ENCODE data around the gene TMEM196.

The TMEM196 gene

DNA sequence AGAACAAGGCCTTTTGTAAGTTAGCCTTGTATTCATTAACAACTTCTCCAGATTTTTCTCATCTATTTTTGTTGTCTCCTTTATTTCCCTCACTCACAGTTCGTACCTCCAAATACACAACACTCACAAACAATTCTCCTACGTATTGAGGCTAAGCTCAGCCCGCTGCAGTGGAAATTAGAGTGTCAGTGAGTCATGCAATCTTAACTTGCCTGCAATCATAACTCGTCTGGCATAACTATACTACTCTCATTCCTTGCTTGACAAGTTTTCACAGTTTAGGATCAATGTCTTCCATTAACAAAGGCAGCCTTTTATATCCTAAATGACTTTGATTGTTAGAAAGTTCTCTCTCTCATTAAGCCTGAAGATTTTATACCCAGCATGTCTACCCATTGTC is 23.8 kb downstream of the TMEM196 start:
- peak; percentile 41 for DNase-seq (ENCODE audit: low read depth, low spot score)
- TF ChIP-seq, protein P1, sequence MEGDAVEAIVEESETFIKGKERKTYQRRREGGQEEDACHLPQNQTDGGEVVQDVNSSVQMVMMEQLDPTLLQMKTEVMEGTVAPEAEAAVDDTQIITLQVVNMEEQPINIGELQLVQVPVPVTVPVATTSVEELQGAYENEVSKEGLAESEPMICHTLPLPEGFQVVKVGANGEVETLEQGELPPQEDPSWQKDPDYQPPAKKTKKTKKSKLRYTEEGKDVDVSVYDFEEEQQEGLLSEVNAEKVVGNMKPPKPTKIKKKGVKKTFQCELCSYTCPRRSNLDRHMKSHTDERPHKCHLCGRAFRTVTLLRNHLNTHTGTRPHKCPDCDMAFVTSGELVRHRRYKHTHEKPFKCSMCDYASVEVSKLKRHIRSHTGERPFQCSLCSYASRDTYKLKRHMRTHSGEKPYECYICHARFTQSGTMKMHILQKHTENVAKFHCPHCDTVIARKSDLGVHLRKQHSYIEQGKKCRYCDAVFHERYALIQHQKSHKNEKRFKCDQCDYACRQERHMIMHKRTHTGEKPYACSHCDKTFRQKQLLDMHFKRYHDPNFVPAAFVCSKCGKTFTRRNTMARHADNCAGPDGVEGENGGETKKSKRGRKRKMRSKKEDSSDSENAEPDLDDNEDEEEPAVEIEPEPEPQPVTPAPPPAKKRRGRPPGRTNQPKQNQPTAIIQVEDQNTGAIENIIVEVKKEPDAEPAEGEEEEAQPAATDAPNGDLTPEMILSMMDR (IDR thresholded peaks at IDR 0.05; ENCODE audit: low read depth, low read length) = no peak
- no peak overlapping the region for H3K4me3 ChIP-seq (ENCODE audit: low read depth, low read length)
- in situ Hi-C loops (cut with HindIII; ENCODE audit: low sequenced_read_pairs) = no loop called here

- DNase-seq (ENCODE audit: low read depth, low spot score) = peak; percentile 59
- H3K4me3 ChIP-seq (ENCODE audit: low read depth, low read length) = no peak overlapping the region
- in situ Hi-C loops (cut with HindIII; ENCODE audit: low sequenced_read_pairs) = no loop called here
- TF ChIP-seq, protein P1 (IDR thresholded peaks at IDR 0.05; ENCODE audit: low read depth, low read length) = peak; percentile 58
Measured at GRCh38 chr7:19747740-19748339, 25.6 kb downstream of the TMEM196 start.

DNA sequence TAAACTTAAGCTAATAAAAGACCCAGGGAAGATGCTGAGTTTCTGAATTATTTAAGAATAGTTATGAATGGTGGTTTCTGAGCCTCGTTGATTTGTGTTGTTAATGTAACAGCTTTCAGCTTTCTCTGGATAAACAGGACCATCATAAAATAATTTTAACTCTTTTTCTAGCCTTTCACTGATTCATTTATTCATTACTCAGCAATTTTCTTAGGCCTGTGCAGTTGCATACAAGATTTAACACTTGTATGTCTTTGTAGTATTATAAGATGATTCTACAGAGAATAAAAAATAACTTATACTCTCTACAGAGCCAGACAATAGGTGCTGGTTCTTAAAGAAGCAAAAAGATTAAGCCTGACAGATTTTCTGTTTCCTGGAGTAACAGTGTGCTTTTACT is 29.3 kb downstream of the TMEM196 start:
- in situ Hi-C loops (cut with HindIII; ENCODE audit: low sequenced_read_pairs) = no loop called here
- DNase-seq (ENCODE audit: low read depth, low spot score) = no peak
- H3K4me3 ChIP-seq (ENCODE audit: low read depth, low read length) = no peak overlapping the region
- TF ChIP-seq, protein P1 (IDR thresholded peaks at IDR 0.05; ENCODE audit: low read depth, low read length) = no peak

DNA sequence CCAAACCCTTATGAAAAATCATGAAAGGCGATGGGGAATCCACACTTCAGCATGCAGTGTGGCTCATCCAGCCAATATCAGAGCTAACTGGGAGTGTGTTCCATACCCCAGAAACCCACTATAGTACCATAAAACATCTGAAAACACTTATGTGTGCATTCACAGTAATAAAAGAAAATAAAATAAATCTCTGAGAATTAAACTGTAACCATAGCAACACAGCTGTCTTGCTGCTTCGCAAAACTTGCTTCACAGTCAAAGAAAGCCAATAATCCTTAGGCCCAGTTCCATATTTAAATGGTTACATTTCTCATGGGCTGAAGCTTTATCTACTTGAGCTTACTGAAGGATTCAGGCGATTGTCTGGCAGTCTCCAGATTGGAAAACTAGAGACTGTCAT is 44.7 kb downstream of the TMEM196 start:
- in situ Hi-C loops (cut with HindIII; ENCODE audit: low sequenced_read_pairs) = no loop called here
- DNase-seq (ENCODE audit: low read depth, low spot score) = no peak
- H3K4me3 ChIP-seq (ENCODE audit: low read depth, low read length) = no peak overlapping the region

DNA sequence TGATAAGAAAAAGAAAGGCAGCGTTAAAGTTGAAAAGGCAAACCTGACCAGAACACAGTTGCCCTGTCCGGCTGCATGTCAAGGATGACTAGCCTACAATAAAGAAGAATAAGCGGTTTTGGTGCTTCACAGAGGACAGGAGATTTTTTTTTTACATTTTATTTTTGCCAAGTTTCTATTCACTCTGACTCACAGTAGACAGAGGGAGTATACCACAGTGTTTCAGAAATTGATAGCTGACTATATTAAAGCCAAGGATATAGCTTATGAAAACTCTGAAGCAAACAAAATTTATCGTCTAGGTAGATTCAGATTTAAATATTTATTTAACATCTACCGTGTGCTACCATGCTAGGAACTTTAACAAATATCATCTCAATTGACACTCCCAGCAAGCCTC is 47.6 kb downstream of the TMEM196 start:
- no peak for DNase-seq (ENCODE audit: low read depth, low spot score)
- TF ChIP-seq, protein P1 (IDR thresholded peaks at IDR 0.05; ENCODE audit: low read depth, low read length) = no peak
- in situ Hi-C loops (cut with HindIII; ENCODE audit: low sequenced_read_pairs) = no loop called here

More for the DNA sequence above, 44.7 kb downstream of the TMEM196 start:
- TF ChIP-seq, protein P1 (IDR thresholded peaks at IDR 0.05; ENCODE audit: low read depth, low read length) = no peak

DNA sequence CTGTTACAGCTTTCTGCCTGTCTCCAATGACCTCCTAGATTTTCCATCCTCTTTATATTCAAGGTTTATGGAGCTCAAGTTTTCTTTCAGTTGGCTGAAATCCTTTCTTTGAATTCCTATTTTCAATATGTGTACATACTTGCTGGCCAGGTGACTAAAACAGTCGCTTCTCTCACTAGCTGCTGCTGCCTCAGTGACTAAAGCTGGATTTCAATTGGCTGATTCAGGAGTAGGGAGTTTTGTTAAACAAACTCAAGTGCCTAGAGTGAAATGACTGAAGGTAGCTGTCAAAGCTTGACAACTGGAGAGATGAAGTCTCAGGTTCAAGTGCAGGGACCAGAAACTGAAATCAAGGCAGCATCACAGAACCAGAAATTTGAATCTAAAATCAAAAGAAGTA is 57.9 kb downstream of the TMEM196 start:
- TF ChIP-seq, protein P1 (IDR thresholded peaks at IDR 0.05; ENCODE audit: low read depth, low read length) = no peak
- no peak for DNase-seq (ENCODE audit: low read depth, low spot score)
- in situ Hi-C loops (cut with HindIII; ENCODE audit: low sequenced_read_pairs) = no loop called here
- H3K4me3 ChIP-seq (ENCODE audit: low read depth, low read length) = no peak overlapping the region

More for the DNA sequence above, 47.6 kb downstream of the TMEM196 start:
- no peak overlapping the region for H3K4me3 ChIP-seq (ENCODE audit: low read depth, low read length)

Data from astrocyte of the spinal cord (primary cell).